Body of pancreas (tissue), 4 donors: ENCODE data around the gene BABAM2.

ENCODE experiments used
- POLR2A ChIP-seq, 3 donors: fragments of 450-650 bp; IDR thresholded peaks; one replicate each; pipeline ENCODE4 v1.6.1; 2016; ENCODE audit warnings: antibody characterized with exemption in 3 of 3, mild to moderate bottlenecking in 2 of 3
- TF ChIP-seq, protein P1 (sequence below), 7 experiments: fragments of 450-650 bp in 4 of 7; fragments of 200-600 bp in 3 of 7; sonication (generic) in 3 of 7; IDR thresholded peaks; one replicate each; pipeline ENCODE4 v1.5.1; 2016 to 2019; ENCODE audit warnings: antibody characterized with exemption in 7 of 7

DNA sequence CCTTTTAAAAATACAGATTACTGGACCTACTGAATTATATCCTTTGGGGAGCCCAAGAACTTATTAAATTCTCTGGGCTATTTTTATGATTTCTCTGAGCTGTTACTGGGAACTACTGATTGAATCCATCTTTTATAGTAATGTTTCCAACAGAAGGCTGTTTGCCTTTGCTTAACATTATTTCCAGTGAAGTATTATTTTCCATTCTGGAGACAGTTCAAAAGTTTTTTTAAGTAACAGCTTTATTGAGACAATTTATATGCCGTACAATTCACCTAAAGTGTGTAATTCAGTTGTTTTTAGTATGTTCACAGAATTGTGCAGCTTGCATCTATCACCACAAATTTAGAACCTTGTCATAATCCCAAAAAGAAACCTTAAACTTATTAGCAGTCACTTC is 100.6 kb downstream of the BABAM2 start:
- TF ChIP-seq, protein P1, sequence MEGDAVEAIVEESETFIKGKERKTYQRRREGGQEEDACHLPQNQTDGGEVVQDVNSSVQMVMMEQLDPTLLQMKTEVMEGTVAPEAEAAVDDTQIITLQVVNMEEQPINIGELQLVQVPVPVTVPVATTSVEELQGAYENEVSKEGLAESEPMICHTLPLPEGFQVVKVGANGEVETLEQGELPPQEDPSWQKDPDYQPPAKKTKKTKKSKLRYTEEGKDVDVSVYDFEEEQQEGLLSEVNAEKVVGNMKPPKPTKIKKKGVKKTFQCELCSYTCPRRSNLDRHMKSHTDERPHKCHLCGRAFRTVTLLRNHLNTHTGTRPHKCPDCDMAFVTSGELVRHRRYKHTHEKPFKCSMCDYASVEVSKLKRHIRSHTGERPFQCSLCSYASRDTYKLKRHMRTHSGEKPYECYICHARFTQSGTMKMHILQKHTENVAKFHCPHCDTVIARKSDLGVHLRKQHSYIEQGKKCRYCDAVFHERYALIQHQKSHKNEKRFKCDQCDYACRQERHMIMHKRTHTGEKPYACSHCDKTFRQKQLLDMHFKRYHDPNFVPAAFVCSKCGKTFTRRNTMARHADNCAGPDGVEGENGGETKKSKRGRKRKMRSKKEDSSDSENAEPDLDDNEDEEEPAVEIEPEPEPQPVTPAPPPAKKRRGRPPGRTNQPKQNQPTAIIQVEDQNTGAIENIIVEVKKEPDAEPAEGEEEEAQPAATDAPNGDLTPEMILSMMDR (IDR thresholded peaks at IDR 0.05), result no peak
- TF ChIP-seq POLR2A (IDR thresholded peaks at IDR 0.05), result no peak
